Caco-2 (cell line): Measurements from ENCODE around the gene TM4SF1. TPM values are rescaled to one million over a fixed set of nuclear protein-coding genes. Genes with fewer than 3 reads are reported as not detected.

Experiments used
- BruUV-seq: library from RNA; stranded (reverse); fragments of 400-500 nt; replicated peaks from 2 replicates; lab custom pipeline; 2021; lab: Mats Ljungman, UMichigan
- CTCF ChIA-PET: fragments of 300-600 bp; sonication (Branson Sonifier 250); formaldehyde crosslinking; loops from one replicate; lab custom pipeline; 2022; ENCODE audit warnings: antibody characterized with exemption; lab: Charles Lee
- POLR2A ChIA-PET: fragments of 300-600 bp; sonication (Branson Sonifier 250); formaldehyde crosslinking; loops from one replicate; lab custom pipeline; 2022; ENCODE audit warnings: antibody characterized with exemption; lab: Charles Lee
- DNase-seq, 2 experiments: peaks; one replicate each; pipeline versions ENCODE4 v3.0.0 to v3.0.0-alpha.2; 2020 to 2022
- H3K27me3 ChIP-seq: replicated peaks from 2 replicates; pipeline ENCODE4 v1.6.0; 2011; ENCODE audit warnings: low read length; ENCODE audit not compliant: control insufficient read depth, insufficient read depth
- H3K36me3 ChIP-seq: 2 replicates; pipeline ENCODE4 v1.5.1; 2011; ENCODE audit warnings: low read length; ENCODE audit not compliant: control insufficient read depth, insufficient read depth
- H3K4me1 ChIP-seq: fragments of 250-450 bp; sonication (Bioruptor Pico); 2 replicates; pipeline ENCODE4 v1.5.1; 2020; ENCODE audit warnings: mild to moderate bottlenecking
- H3K4me3 ChIP-seq: 2 replicates; pipeline ENCODE4 v1.5.1; 2011; ENCODE audit warnings: low read depth, mild to moderate bottlenecking, control low read depth, low read length
- H3K9me3 ChIP-seq: fragments of 250-450 bp; sonication (Bioruptor Pico); 2 replicates; pipeline ENCODE4 v1.5.1; 2020; ENCODE audit warnings: mild to moderate bottlenecking, moderate library complexity
- H3K27ac Mint-ChIP-seq: one replicate; pipeline ENCODE4 v1.8.0; 2022; ENCODE audit warnings: mixed read lengths; ENCODE audit not compliant: unreplicated experiment
- H3K27me3 Mint-ChIP-seq: one replicate; pipeline ENCODE4 v1.8.0; 2022; ENCODE audit warnings: mixed read lengths; ENCODE audit not compliant: insufficient read depth, unreplicated experiment
- H3K36me3 Mint-ChIP-seq: one replicate; pipeline ENCODE4 v1.8.0; 2022; ENCODE audit warnings: mild to moderate bottlenecking, mixed read lengths; ENCODE audit not compliant: insufficient read depth, unreplicated experiment
- H3K4me1 Mint-ChIP-seq: one replicate; pipeline ENCODE4 v1.8.0; 2022; ENCODE audit warnings: low read depth, mixed read lengths; ENCODE audit not compliant: unreplicated experiment
- H3K4me3 Mint-ChIP-seq: one replicate; pipeline ENCODE4 v1.8.0; 2022; ENCODE audit warnings: mild to moderate bottlenecking, moderate library complexity, mixed read lengths; ENCODE audit not compliant: unreplicated experiment
- H3K9me3 Mint-ChIP-seq: one replicate; pipeline ENCODE4 v1.8.0; 2022; ENCODE audit warnings: mixed read lengths; ENCODE audit not compliant: unreplicated experiment
- CTCF ChIP-seq, 2 experiments: fragments of 200-600 bp in 1 of 2; IDR thresholded peaks; 1 replicate in 1 of 2; 2 replicates in 1 of 2; pipeline versions ENCODE4 v1.5.1 to v1.8.0; 2011 to 2022; ENCODE audit warnings: antibody characterized with exemption in 1 of 2, control low read depth in 1 of 2, inconsistent platforms in 1 of 2, low read depth in 1 of 2, low read length in 1 of 2, mild to moderate bottlenecking in 1 of 2, moderate library complexity in 1 of 2; ENCODE audit not compliant: insufficient read depth in 1 of 2, severe bottlenecking in 1 of 2, unreplicated experiment in 1 of 2
- intact Hi-C: fragments of 100-400 bp; cut with micrococcal nuclease; formaldehyde crosslinking; loops from one replicate; pipeline ENCODE4 v1.10.0; 2022; ENCODE audit not compliant: unreplicated experiment
- total RNA-seq: library from RNA; stranded (reverse); gene quantifications from 2 replicates; pipeline ENCODE4 v1.2.3, GENCODE V29; 2022

The TM4SF1 gene
- total RNA-seq, 1 experiment from 2014 or later, result 49.2 TPM

- no peak for DNase-seq
- intact Hi-C loops, result no loop called here
These were observed 8.6 kb downstream of the TM4SF1 start for GRCh38 chr3:149368674-149369497.

GRCh38 chr3:149368201-149368673 lies 9.2 kb downstream of the TM4SF1 start:
- no peak for DNase-seq
- H3K27me3 ChIP-seq, result no peaks in the 10 kb centered on the region
- Mint-ChIP-seq H3K27me3 (no peaks in the 10 kb centered on the region), H3K4me1 (peaks cover 44% of the 10 kb centered on the region), H3K9me3 (no peaks in the 10 kb centered on the region), H3K27ac (no peak overlapping the region), H3K36me3 (peaks cover 51% of the 10 kb centered on the region), H3K4me3 (no peak overlapping the region)
- no peaks in the 10 kb centered on the region for H3K36me3 ChIP-seq
- ChIA-PET POLR2A (no interaction called here), CTCF (no interaction called here)
- H3K4me1 ChIP-seq, result peaks cover 60% of the 10 kb centered on the region
- intact Hi-C loops, result no loop called here
- no peak for TF ChIP-seq CTCF (IDR thresholded peaks at IDR 0.05; ENCODE audit: insufficient read depth in 1 of 2, low read depth in 1 of 2, low read length in 1 of 2, severe bottlenecking in 1 of 2, unreplicated experiment in 1 of 2)
- H3K9me3 ChIP-seq, result no peaks in the 10 kb centered on the region
- no TSS peak for BruUV-seq
- H3K4me3 ChIP-seq, result no peak overlapping the region

More at GRCh38 chr3:149368674-149369497, 8.6 kb downstream of the TM4SF1 start:
- Histone ChIP-seq H3K4me1 (peaks cover 67% of the 10 kb centered on the region), H3K36me3 (no peaks in the 10 kb centered on the region), H3K9me3 (no peaks in the 10 kb centered on the region), H3K4me3 (no peak overlapping the region), H3K27me3 (no peaks in the 10 kb centered on the region)
- CTCF ChIA-PET, result no interaction called here
- H3K27ac Mint-ChIP-seq, result no peak overlapping the region
- no peak for TF ChIP-seq CTCF (IDR thresholded peaks at IDR 0.05; ENCODE audit: insufficient read depth in 1 of 2, low read depth in 1 of 2, low read length in 1 of 2, severe bottlenecking in 1 of 2, unreplicated experiment in 1 of 2)
- H3K27me3 Mint-ChIP-seq, result no peaks in the 10 kb centered on the region
- H3K4me1 Mint-ChIP-seq, result peaks cover 50% of the 10 kb centered on the region
- BruUV-seq, result no TSS peak
- H3K9me3 Mint-ChIP-seq, result no peaks in the 10 kb centered on the region
- H3K36me3 Mint-ChIP-seq, result peaks cover 58% of the 10 kb centered on the region
- no peak overlapping the region for H3K4me3 Mint-ChIP-seq
- POLR2A ChIA-PET, result no interaction called here

GRCh38 chr3:149366941-149367840 lies 10.3 kb downstream of the TM4SF1 start:
- Histone ChIP-seq H3K4me3 (no peak overlapping the region), H3K27me3 (no peaks in the 10 kb centered on the region), H3K36me3 (no peaks in the 10 kb centered on the region), H3K9me3 (no peaks in the 10 kb centered on the region), H3K4me1 (peaks cover 53% of the 10 kb centered on the region)
- peak in 1 of 2 experiments; percentile 51 for DNase-seq
- ChIA-PET POLR2A (no interaction called here), CTCF (no interaction called here)
- no peak overlapping the region for H3K4me3 Mint-ChIP-seq
- no TSS peak for BruUV-seq
- peaks cover 36% of the 10 kb centered on the region for H3K4me1 Mint-ChIP-seq
- H3K27ac Mint-ChIP-seq, result peak overlapping the region; percentile 79
- H3K27me3 Mint-ChIP-seq, result no peaks in the 10 kb centered on the region
- no peak for TF ChIP-seq CTCF (IDR thresholded peaks at IDR 0.05; ENCODE audit: insufficient read depth in 1 of 2, low read depth in 1 of 2, low read length in 1 of 2, severe bottlenecking in 1 of 2, unreplicated experiment in 1 of 2)
- intact Hi-C loops, result no loop called here
- peaks cover 41% of the 10 kb centered on the region for H3K36me3 Mint-ChIP-seq
- H3K9me3 Mint-ChIP-seq, result no peaks in the 10 kb centered on the region
